DMS53 treated with DMSO at 0.1 percent for 48 hours (cell line): ENCODE results near the gene ARL5B.

Experiments
- DNase-seq: peaks from one replicate; lab custom pipeline; 2025; ENCODE audit not compliant: unreplicated experiment; lab: John Stamatoyannopoulos, UW

ARL5B gene

DNA sequence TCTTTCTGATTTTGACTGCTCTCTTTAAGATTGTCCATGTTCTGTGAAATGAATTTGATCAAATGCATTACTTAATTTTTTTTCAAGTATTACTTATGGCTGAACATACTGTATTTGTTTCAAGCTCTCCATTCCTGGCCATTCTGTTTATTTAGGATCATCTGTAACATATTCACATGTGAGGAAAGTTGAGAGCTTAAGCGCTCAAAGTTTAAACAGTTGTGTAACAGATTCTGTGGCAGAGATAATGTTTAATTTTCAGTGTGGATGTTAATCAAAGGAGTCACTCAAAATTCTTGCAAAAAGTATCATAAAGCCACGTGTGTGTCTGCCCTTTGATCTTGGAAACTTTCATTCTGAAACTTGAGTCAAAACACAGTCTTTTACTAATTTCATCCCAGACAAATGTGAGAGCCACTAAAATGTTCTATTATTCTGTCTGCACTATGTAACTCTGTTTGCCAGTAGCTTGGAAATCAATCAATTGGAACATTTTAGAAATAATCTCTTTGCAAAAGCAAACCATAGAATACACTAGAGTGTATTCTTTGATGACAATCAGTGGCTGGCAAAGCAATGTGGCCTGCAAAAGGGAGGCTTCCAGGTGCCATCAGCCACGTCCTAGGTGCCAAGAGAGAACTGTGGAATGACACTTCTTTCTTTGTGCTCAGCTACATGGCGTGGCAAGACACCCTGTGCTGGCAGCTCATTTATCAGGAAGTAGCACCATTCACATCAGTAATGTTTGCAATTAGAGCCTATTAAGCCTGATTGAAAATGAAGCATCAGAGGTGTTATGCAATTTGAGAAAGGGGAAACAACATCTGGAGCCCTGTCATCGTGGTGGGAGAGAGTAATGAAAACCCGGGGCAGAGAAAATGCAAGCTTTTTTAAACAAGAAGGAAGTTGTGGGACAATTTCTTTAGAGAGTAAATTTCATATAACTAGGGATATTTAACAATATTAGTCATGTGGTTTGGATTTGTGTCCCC lies 40.9 kb downstream of the ARL5B start:
- no peak for DNase-seq

DNA sequence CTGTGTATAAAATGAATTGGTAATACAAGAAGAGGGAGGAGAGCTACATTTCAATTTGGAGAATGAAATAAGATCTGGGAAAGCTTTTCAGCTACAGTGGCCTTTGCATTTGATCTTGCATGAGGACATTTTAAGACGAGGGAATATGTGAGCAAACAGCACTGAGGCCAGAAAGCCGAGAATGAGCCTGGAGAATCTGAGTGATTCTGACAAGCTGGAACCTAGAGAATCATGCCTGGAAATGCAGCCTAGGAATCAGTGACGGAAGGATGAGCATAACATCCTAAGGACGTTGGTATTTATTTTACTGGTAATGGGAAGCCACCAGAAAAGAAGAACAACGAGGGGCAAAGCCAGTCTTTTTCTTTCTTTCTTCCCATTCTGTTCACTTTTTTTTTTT lies 44.3 kb downstream of the ARL5B start:
- DNase-seq: no peak

DNA sequence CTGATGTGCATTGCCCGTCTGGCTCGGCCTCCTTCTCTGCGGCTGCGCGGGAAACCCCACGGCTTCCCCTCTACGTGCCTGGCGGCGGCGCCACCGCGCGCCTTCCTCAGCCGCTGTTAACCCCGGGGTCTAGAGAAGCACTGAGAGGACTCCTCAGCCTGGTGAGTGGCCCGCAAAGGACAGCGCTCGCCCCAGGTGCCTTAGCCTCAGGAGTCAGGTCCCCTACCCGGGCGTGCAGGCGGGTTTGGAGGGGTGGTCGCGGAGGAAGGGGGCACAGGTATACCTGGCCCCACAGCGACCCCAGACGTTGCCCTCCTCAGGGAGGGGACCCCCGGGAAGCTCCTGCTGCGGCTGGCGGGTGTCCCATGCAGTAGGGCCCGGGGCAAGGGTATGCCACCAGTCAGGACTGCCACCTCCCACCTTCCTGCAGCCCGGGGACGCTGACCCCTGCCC lies 51.0 kb downstream of the ARL5B start:
- no peak for DNase-seq

GRCh38 chr10:18713077-18713476 lies 53.8 kb downstream of the ARL5B start:
- no peak for DNase-seq

DNA sequence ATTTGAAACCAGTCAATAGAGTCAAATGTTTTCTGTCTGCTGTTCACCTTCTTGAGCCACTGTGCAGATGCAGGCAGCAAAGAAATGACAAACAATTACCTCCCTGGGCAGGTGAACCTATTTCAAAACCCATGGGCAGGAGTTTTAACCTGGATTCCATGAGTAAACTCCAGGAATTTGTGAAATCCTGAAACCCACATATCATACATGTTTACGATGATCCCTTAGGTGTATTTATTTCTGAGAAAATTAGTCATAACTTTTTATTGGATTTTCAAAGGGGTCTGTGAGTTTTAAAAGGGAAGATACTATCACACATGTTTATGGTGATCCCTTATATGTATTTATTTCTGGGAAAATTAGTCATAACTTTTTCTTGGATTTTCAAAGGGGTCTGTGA lies 59.8 kb downstream of the ARL5B start:
- no peak for DNase-seq

- no peak for DNase-seq
Measured at GRCh38 chr10:18719811-18720210, 60.6 kb downstream of the ARL5B start.

GRCh38 chr10:18721067-18721466 lies 61.8 kb downstream of the ARL5B start:
- no peak for DNase-seq

GRCh38 chr10:18723801-18724200 lies 64.6 kb downstream of the ARL5B start:
- no peak for DNase-seq
